ENCODE data around the gene RIT1.

DNA sequence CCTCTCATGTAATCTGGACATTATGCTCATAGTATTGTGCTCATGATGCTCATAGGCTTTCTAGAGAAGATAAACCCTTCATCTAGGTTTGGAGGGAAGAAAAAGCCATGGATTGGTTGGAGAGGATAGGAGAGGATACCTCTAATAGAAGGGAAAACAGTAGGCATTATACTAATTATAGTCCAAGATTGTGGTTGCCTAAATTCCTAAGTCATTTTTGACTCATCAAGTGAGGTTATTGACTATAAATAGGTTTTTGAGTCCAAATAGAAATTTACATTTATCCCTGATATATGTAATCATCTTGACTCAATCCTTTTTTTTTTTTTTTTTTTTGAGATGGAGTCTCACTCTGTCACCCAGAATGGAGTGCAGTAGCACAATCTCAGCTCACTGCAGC lies 46.8 kb downstream of the RIT1 start:
- no peak for TF ChIP-seq EZH2 (IDR thresholded peaks at IDR 0.05; ENCODE audit: borderline replicate concordance, insufficient read depth, low read length, poor library complexity, severe bottlenecking)
- TF ChIP-seq CTCF (IDR thresholded peaks at IDR 0.05; ENCODE audit: poor library complexity, severe bottlenecking), result no peak
- TF ChIP-seq POLR2AphosphoS5 (IDR thresholded peaks at IDR 0.05), result no peak

Measured in neural cell (in vitro differentiated cells).